D721Med (cell line): ENCODE data around the gene FANCE.
"Not testable (repeated sequence)": the region's sequence is repeated elsewhere in the genome, so short reads cannot be mapped to it uniquely, and the experiment has no call there.

Source experiments
- DNase-seq: peaks from one replicate; pipeline ENCODE4 v3.0.0; 2011; ENCODE audit warnings: low spot score; ENCODE audit not compliant: insufficient read length
- FAIRE-seq: peaks from 2 replicates; lab custom pipeline; 2011; peaks lifted over from hg19 to GRCh38; lab: Jason Lieb, UNC
- CTCF ChIP-seq: IDR thresholded peaks from 2 replicates; pipeline ENCODE4 v1.5.1; 2012; ENCODE audit warnings: mild to moderate bottlenecking, control low read depth; ENCODE audit not compliant: insufficient read depth; ENCODE audit errors: missing control alignments

FANCE gene

GRCh38 chr6:35425284-35425683 is 26.9 kb upstream of the FANCE start:
- FAIRE-seq: no peak
- no peak for DNase-seq
- TF ChIP-seq CTCF: no peak

GRCh38 chr6:35426074-35426473 is 26.1 kb upstream of the FANCE start:
- no peak for TF ChIP-seq CTCF
- FAIRE-seq: no peak
- DNase-seq: no peak

GRCh38 chr6:35427435-35427834 is 24.7 kb upstream of the FANCE start:
- FAIRE-seq (no peak), DNase-seq (no peak)
- no peak for TF ChIP-seq CTCF

GRCh38 chr6:35427851-35428321 is 24.3 kb upstream of the FANCE start:
- FAIRE-seq: no peak
- DNase-seq: no peak
- no peak for TF ChIP-seq CTCF

- TF ChIP-seq CTCF: no peak
- DNase-seq (no peak), FAIRE-seq (no peak)
These were observed 23.6 kb upstream of the FANCE start for GRCh38 chr6:35428421-35429149.

GRCh38 chr6:35429463-35429862 is 22.7 kb upstream of the FANCE start:
- no peak for DNase-seq
- FAIRE-seq: no peak
- no peak for TF ChIP-seq CTCF

- no peak for DNase-seq
- no peak for TF ChIP-seq CTCF
- FAIRE-seq: no peak
These were observed 19.8 kb upstream of the FANCE start for GRCh38 chr6:35432291-35432690.

GRCh38 chr6:35432702-35433101 is 19.4 kb upstream of the FANCE start:
- not testable (repeated sequence) for FAIRE-seq

More at GRCh38 chr6:35432702-35433101, 19.4 kb upstream of the FANCE start:
- DNase-seq: not testable (repeated sequence)
